Measurements from ENCODE around the gene GPR32. TPM values are rescaled to one million over a fixed set of nuclear protein-coding genes. Genes with fewer than 3 reads are reported as not detected.
"Not testable (repeated sequence)": the region's sequence is repeated elsewhere in the genome, so short reads cannot be mapped to it uniquely, and the experiment has no call there.

Gene GPR32
- total and polyA plus RNA-seq, 4 experiments from 2014 or later: not detected

GRCh38 chr19:50783848-50784152, 13.5 kb downstream of the GPR32 start:
- not testable (repeated sequence) for H3K4me1 ChIP-seq (ENCODE audit: insufficient read depth, low read length); H3K9me3 Mint-ChIP-seq; H3K27ac ChIP-seq (ENCODE audit: low read depth, low read length); H3K4me1 Mint-ChIP-seq; H3K4me3 ChIP-seq (ENCODE audit: low read length in 2 of 2); H3K9me3 ChIP-seq (ENCODE audit: control insufficient read depth in 1 of 2, low read length in 2 of 2); H3K36me3 Mint-ChIP-seq; DNase-seq; H3K4me3 Mint-ChIP-seq; H3K36me3 ChIP-seq (ENCODE audit: insufficient read depth, low read length)
- peaks cover 14% of the 10 kb centered on the region for H3K27me3 ChIP-seq (ENCODE audit: insufficient read depth, low read length)
- intact Hi-C loops (cut with micrococcal nuclease): loop anchor here (1.0 kb wide), 2 partner anchors 78 to 426 kb away; no protein-coding TSS in a partner anchor
- ChIA-PET CTCF (ENCODE audit: partially characterized antibody) (interaction anchor here (0.6 to 4.4 kb wide), 8 partner anchors 13 to 426 kb away, joined by 3 to 24 read pairs (median 4); no protein-coding TSS in a partner anchor), POLR2A (ENCODE audit: partially characterized antibody) (interaction anchor here (1.0 kb wide), 1 partner anchor 426 kb away, joined by 3 read pairs; no protein-coding TSS in a partner anchor)
- Mint-ChIP-seq H3K27me3 (peaks cover 29 to 30% of the 10 kb centered on the region in 2 donors), H3K27ac (peak overlapping the region in 1 of 7 donors; percentile 68)

GRCh38 chr19:50784710-50785109, 14.4 kb downstream of the GPR32 start:
- no peak for DNase-seq
- peaks cover 0 to 4% (median 3%) of the 10 kb centered on the region in 4 donors for H3K4me1 Mint-ChIP-seq
- H3K9me3 ChIP-seq (ENCODE audit: control insufficient read depth in 1 of 2, low read length in 2 of 2): no peaks in the 10 kb centered on the region
- H3K9me3 Mint-ChIP-seq: no peaks in the 10 kb centered on the region
- H3K27ac ChIP-seq (ENCODE audit: low read depth, low read length): no peak overlapping the region
- H3K4me3 ChIP-seq (ENCODE audit: low read length in 2 of 2): no peak overlapping the region
- no peaks in the 10 kb centered on the region for H3K36me3 Mint-ChIP-seq
- peaks cover 5% of the 10 kb centered on the region for H3K27me3 ChIP-seq (ENCODE audit: insufficient read depth, low read length)
- POLR2A ChIA-PET (ENCODE audit: partially characterized antibody): no interaction called here
- intact Hi-C loops (cut with micrococcal nuclease): no loop called here
- H3K27ac Mint-ChIP-seq: no peak overlapping the region
- CTCF ChIA-PET (ENCODE audit: partially characterized antibody): interaction anchor here (0.6 to 4.4 kb wide), 6 partner anchors 12 to 427 kb away, joined by 3 to 24 read pairs (median 5); no protein-coding TSS in a partner anchor
- no peak overlapping the region for H3K4me3 Mint-ChIP-seq
- peaks cover 7% of the 10 kb centered on the region for H3K4me1 ChIP-seq (ENCODE audit: insufficient read depth, low read length)
- H3K36me3 ChIP-seq (ENCODE audit: insufficient read depth, low read length): no peaks in the 10 kb centered on the region
- H3K27me3 Mint-ChIP-seq: peaks cover 20% of the 10 kb centered on the region in 2 donors

GRCh38 chr19:50785329-50785728, 15.1 kb downstream of the GPR32 start:
- H3K36me3 Mint-ChIP-seq: no peaks in the 10 kb centered on the region
- no peaks in the 10 kb centered on the region for H3K9me3 Mint-ChIP-seq
- Histone ChIP-seq H3K4me3 (ENCODE audit: low read length in 2 of 2) (no peak overlapping the region), H3K4me1 (ENCODE audit: insufficient read depth, low read length) (peaks cover 7% of the 10 kb centered on the region), H3K36me3 (ENCODE audit: insufficient read depth, low read length) (no peaks in the 10 kb centered on the region), H3K9me3 (ENCODE audit: control insufficient read depth in 1 of 2, low read length in 2 of 2) (no peaks in the 10 kb centered on the region), H3K27me3 (ENCODE audit: insufficient read depth, low read length) (no peaks in the 10 kb centered on the region), H3K27ac (ENCODE audit: low read depth, low read length) (no peak overlapping the region)
- intact Hi-C loops (cut with micrococcal nuclease): no loop called here
- CTCF ChIA-PET (ENCODE audit: partially characterized antibody): interaction anchor here (1.3 to 1.9 kb wide), 2 partner anchors 11 to 417 kb away, joined by 3 to 4 read pairs; no protein-coding TSS in a partner anchor
- H3K27ac Mint-ChIP-seq: no peak overlapping the region
- POLR2A ChIA-PET (ENCODE audit: partially characterized antibody): no interaction called here
- H3K27me3 Mint-ChIP-seq: peaks cover 15% of the 10 kb centered on the region in 2 donors
- no peak for DNase-seq
- no peak overlapping the region for H3K4me3 Mint-ChIP-seq
- peaks cover 0 to 4% (median 3%) of the 10 kb centered on the region in 4 donors for H3K4me1 Mint-ChIP-seq

- Histone ChIP-seq H3K36me3 (ENCODE audit: insufficient read depth, low read length) (no peaks in the 10 kb centered on the region), H3K27ac (ENCODE audit: low read depth, low read length) (no peak within 1 kb of the TSS), H3K4me1 (ENCODE audit: insufficient read depth, low read length) (peaks cover 5% of the 10 kb centered on the region), H3K27me3 (ENCODE audit: insufficient read depth, low read length) (no peaks in the 10 kb centered on the region), H3K4me3 (ENCODE audit: low read length in 2 of 2) (no peak within 1 kb of the TSS), H3K9me3 (ENCODE audit: control insufficient read depth in 1 of 2, low read length in 2 of 2) (no peaks in the 10 kb centered on the region)
- Mint-ChIP-seq H3K9me3 (no peaks in the 10 kb centered on the region), H3K36me3 (peaks cover 0 to 2% of the 10 kb centered on the region in 2 donors), H3K27ac (peak within 1 kb of the TSS in 2 of 7 donors; percentile 11 to 70), H3K4me3 (no peak within 1 kb of the TSS), H3K27me3 (peaks cover 0 to 2% of the 10 kb centered on the region in 2 donors), H3K4me1 (peaks cover 3 to 11% (median 7%) of the 10 kb centered on the region in 4 donors)
- ChIA-PET CTCF (ENCODE audit: partially characterized antibody) (no interaction called here), POLR2A (ENCODE audit: partially characterized antibody) (no interaction called here)
- intact Hi-C loops (cut with micrococcal nuclease): no loop called here
- no peak for DNase-seq
These were observed 20.1 kb downstream of the GPR32 start, which contains the start of gene ACP4 for GRCh38 chr19:50790396-50790795. Gene ACP4, plus strand, starts transcription at chr19:50790415. Its CDS starts 0 bp downstream, at chr19:50790415.

GRCh38 chr19:50790922-50791467, 20.7 kb downstream of the GPR32 start:
- intact Hi-C loops (cut with micrococcal nuclease): no loop called here
- POLR2A ChIA-PET (ENCODE audit: partially characterized antibody): no interaction called here
- no peak overlapping the region for H3K4me3 Mint-ChIP-seq

GRCh38 chr19:50791594-50792271, 21.5 kb downstream of the GPR32 start:
- ChIA-PET CTCF (ENCODE audit: partially characterized antibody) (interaction anchor here (0.9 kb wide), 1 partner anchor 435 kb away, joined by 3 read pairs; no protein-coding TSS in a partner anchor), POLR2A (ENCODE audit: partially characterized antibody) (interaction anchor here (1.3 kb wide), 1 partner anchor 12 kb away, joined by 4 read pairs; no protein-coding TSS in a partner anchor)
- H3K9me3 Mint-ChIP-seq: no peaks in the 10 kb centered on the region
- H3K4me1 Mint-ChIP-seq: peaks cover 3 to 11% (median 7%) of the 10 kb centered on the region in 4 donors
- H3K4me1 ChIP-seq (ENCODE audit: insufficient read depth, low read length): peaks cover 5% of the 10 kb centered on the region
- H3K9me3 ChIP-seq (ENCODE audit: control insufficient read depth in 1 of 2, low read length in 2 of 2): no peaks in the 10 kb centered on the region
- peak overlapping the region in 1 of 7 donors; percentile 11 for H3K27ac Mint-ChIP-seq
- H3K36me3 Mint-ChIP-seq: peaks cover 0 to 3% of the 10 kb centered on the region in 2 donors
- H3K27ac ChIP-seq (ENCODE audit: low read depth, low read length): no peak overlapping the region
- intact Hi-C loops (cut with micrococcal nuclease): no loop called here
- no peak overlapping the region for H3K4me3 ChIP-seq (ENCODE audit: low read length in 2 of 2)
- no peaks in the 10 kb centered on the region for H3K27me3 ChIP-seq (ENCODE audit: insufficient read depth, low read length)
- peaks cover 0 to 2% of the 10 kb centered on the region in 2 donors for H3K27me3 Mint-ChIP-seq
- no peak for DNase-seq
- H3K4me3 Mint-ChIP-seq: no peak overlapping the region
- H3K36me3 ChIP-seq (ENCODE audit: insufficient read depth, low read length): no peaks in the 10 kb centered on the region

More at GRCh38 chr19:50790922-50791467, 20.7 kb downstream of the GPR32 start:
- H3K27me3 ChIP-seq (ENCODE audit: insufficient read depth, low read length): no peaks in the 10 kb centered on the region
- no peak overlapping the region for H3K27ac ChIP-seq (ENCODE audit: low read depth, low read length)
- H3K4me1 ChIP-seq (ENCODE audit: insufficient read depth, low read length): peaks cover 5% of the 10 kb centered on the region
- H3K4me1 Mint-ChIP-seq: peaks cover 3 to 11% (median 7%) of the 10 kb centered on the region in 4 donors
- peaks cover 0 to 2% of the 10 kb centered on the region in 2 donors for H3K27me3 Mint-ChIP-seq
- no peaks in the 10 kb centered on the region for H3K36me3 ChIP-seq (ENCODE audit: insufficient read depth, low read length)
- H3K36me3 Mint-ChIP-seq: peaks cover 0 to 3% of the 10 kb centered on the region in 2 donors
- CTCF ChIA-PET (ENCODE audit: partially characterized antibody): no interaction called here
- DNase-seq: no peak
- H3K4me3 ChIP-seq (ENCODE audit: low read length in 2 of 2): no peak overlapping the region
- no peaks in the 10 kb centered on the region for H3K9me3 ChIP-seq (ENCODE audit: control insufficient read depth in 1 of 2, low read length in 2 of 2)
- H3K27ac Mint-ChIP-seq: peak overlapping the region in 2 of 7 donors; percentile 11 to 70
- no peaks in the 10 kb centered on the region for H3K9me3 Mint-ChIP-seq

Measured in CD4-positive, alpha-beta memory T cell (primary cell).